Muscle layer of duodenum (tissue), 2 donors: ENCODE data around the gene CERS1.
"Not testable (repeated sequence)": the region's sequence is repeated elsewhere in the genome, so short reads cannot be mapped to it uniquely, and the experiment has no call there.

Experiments used
- H3K27ac ChIP-seq: one replicate; pipeline ENCODE4 v1.7.0; 2013; ENCODE audit warnings: mild to moderate bottlenecking, low read length
- H3K27me3 ChIP-seq: one replicate; pipeline ENCODE4 v1.7.0; 2013; ENCODE audit warnings: low read depth, mild to moderate bottlenecking, control low read depth, low read length
- H3K36me3 ChIP-seq, 2 donors: one replicate each; pipeline ENCODE4 v1.7.0; 2013; ENCODE audit warnings: low read length in 2 of 2, control low read depth in 1 of 2, mild to moderate bottlenecking in 1 of 2; ENCODE audit not compliant: insufficient read depth in 2 of 2, control insufficient read depth in 1 of 2
- H3K4me1 ChIP-seq, 2 donors: one replicate each; pipeline ENCODE4 v1.7.0; 2013; ENCODE audit warnings: low read length in 2 of 2, mild to moderate bottlenecking in 2 of 2, control low read depth in 1 of 2, moderate library complexity in 1 of 2; ENCODE audit not compliant: insufficient read depth in 2 of 2, control insufficient read depth in 1 of 2
- H3K4me3 ChIP-seq, 2 donors: one replicate each; pipeline ENCODE4 v1.7.0; 2013; ENCODE audit warnings: low read length in 2 of 2, low read depth in 1 of 2, mild to moderate bottlenecking in 1 of 2
- H3K9me3 ChIP-seq, 2 donors: one replicate each; pipeline ENCODE4 v1.7.0; 2013; ENCODE audit warnings: low read length in 2 of 2, control low read depth in 1 of 2, mild to moderate bottlenecking in 1 of 2; ENCODE audit not compliant: control insufficient read depth in 1 of 2
- donor health status: healthy.

CERS1 gene

GRCh38 chr19:18903156-18904037 is 7.4 kb upstream of the CERS1 start:
- no peak overlapping the region for H3K27ac ChIP-seq

GRCh38 chr19:18902519-18902918 is 6.6 kb upstream of the CERS1 start:
- H3K4me1 ChIP-seq, H3K27ac ChIP-seq, H3K9me3 ChIP-seq, H3K27me3 ChIP-seq, H3K4me3 ChIP-seq: not testable (repeated sequence)
- peaks cover 9 to 73% of the 10 kb centered on the region in 2 donors for H3K36me3 ChIP-seq

More at GRCh38 chr19:18903156-18904037, 7.4 kb upstream of the CERS1 start:
- no peaks in the 10 kb centered on the region for H3K4me1 ChIP-seq
- H3K36me3 ChIP-seq, result peaks cover 9 to 80% of the 10 kb centered on the region in 2 donors
- no peaks in the 10 kb centered on the region for H3K9me3 ChIP-seq
- H3K27me3 ChIP-seq, result no peaks in the 10 kb centered on the region
- no peak overlapping the region for H3K4me3 ChIP-seq

GRCh38 chr19:18901491-18901890 is 5.5 kb upstream of the CERS1 start:
- peaks cover 0 to 2% of the 10 kb centered on the region in 2 donors for H3K4me1 ChIP-seq
- no peak overlapping the region for H3K27ac ChIP-seq
- H3K27me3 ChIP-seq, result no peaks in the 10 kb centered on the region
- no peaks in the 10 kb centered on the region for H3K9me3 ChIP-seq
- no peak overlapping the region for H3K4me3 ChIP-seq
- peaks cover 9 to 63% of the 10 kb centered on the region in 2 donors for H3K36me3 ChIP-seq

- H3K27ac ChIP-seq, result no peak overlapping the region
- no peaks in the 10 kb centered on the region for H3K9me3 ChIP-seq
- peaks cover 4 to 57% of the 10 kb centered on the region in 2 donors for H3K36me3 ChIP-seq
- H3K4me3 ChIP-seq, result no peak overlapping the region
- no peaks in the 10 kb centered on the region for H3K27me3 ChIP-seq
- peaks cover 0 to 5% of the 10 kb centered on the region in 2 donors for H3K4me1 ChIP-seq
Observed at GRCh38 chr19:18900700-18901481, 4.9 kb upstream of the CERS1 start.

DNA sequence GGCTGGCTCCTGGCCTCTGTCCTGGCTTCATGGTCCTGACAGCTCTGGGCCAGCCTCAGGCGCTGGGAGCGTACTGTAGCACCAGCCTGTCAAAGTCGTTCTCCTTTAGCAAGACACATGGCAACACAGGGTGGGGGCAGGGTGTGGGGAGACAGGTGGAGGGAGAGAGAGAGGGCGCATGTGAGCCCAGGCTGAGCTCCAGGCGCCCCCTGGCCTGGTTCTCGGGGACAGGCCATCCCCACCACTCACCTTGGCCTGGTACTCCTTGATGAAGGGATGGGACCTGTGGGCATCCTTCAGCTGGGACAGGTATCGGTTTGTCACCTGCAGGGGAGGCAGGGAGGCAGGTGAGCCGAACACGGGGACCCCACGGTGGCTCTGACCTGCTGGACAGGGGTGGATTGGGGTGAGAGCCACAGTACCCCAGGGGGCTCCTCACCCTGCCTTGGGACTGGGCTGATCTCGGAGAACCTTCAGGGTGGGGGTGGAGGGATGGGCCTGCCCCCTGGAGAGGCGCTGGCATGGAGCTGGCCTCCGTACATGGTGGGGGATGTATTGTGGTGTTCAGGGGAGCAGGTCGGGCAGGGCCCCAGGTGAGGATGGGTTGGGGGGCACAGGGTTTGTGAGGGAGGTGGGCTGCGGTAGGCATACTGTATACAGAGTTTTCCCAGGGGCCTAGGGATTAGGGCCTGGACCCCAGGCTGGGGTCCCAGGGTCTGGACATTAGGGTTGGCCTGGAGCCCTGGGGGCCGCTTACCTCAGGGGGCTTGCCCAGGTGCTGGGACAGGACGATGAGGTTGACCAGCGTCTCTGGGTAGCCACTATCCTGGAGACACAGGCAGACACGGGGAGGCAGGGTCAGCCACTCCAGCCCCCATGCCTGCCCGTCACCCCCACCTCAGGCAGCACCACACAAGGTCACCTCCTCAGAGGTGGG is 3.9 kb upstream of the CERS1 start:
- H3K9me3 ChIP-seq, result no peaks in the 10 kb centered on the region
- H3K27ac ChIP-seq, result no peak overlapping the region
- peaks cover 4 to 47% of the 10 kb centered on the region in 2 donors for H3K36me3 ChIP-seq

GRCh38 chr19:18898607-18899408 is 2.9 kb upstream of the CERS1 start:
- H3K36me3 ChIP-seq, result peaks cover 4 to 39% of the 10 kb centered on the region in 2 donors
- H3K4me3 ChIP-seq, result no peak overlapping the region
- no peak overlapping the region for H3K27ac ChIP-seq
- H3K9me3 ChIP-seq, result no peaks in the 10 kb centered on the region
- H3K27me3 ChIP-seq, result peaks cover 9% of the 10 kb centered on the region
- H3K4me1 ChIP-seq, result peaks cover 0 to 24% of the 10 kb centered on the region in 2 donors

More for the DNA sequence above, 3.9 kb upstream of the CERS1 start:
- Histone ChIP-seq H3K4me3 (no peak overlapping the region), H3K27me3 (peaks cover 3% of the 10 kb centered on the region), H3K4me1 (peaks cover 0 to 13% of the 10 kb centered on the region in 2 donors)

DNA sequence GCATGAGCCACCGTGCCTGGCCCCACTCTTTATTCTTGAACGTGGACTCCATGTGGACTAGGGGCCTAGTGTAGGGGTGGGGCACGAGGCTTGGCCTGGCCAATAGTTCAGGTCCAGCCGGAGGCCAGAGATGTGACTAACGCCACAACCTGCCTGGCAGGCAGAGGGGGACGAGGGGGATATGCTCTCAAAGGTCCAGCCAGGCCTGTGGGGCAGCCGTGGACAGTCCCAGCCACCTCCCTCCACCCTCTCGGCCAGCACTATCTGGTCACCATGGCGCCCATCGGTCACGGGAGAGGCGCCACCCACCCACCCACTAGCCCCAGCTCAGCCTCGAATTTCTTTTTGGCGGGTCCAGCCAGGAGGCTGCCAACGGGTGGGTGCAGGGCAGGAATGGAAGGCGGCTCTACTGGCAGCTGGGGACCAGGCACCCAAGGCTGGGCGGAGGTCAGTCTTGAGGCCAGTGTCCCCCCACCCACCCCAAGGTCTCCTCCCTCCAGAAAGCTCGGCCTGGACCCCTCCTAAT is 2.2 kb upstream of the CERS1 start:
- no peak overlapping the region for H3K27ac ChIP-seq
- peaks cover 4 to 33% of the 10 kb centered on the region in 2 donors for H3K36me3 ChIP-seq
- H3K9me3 ChIP-seq, result no peaks in the 10 kb centered on the region
- peaks cover 9% of the 10 kb centered on the region for H3K27me3 ChIP-seq
- H3K4me1 ChIP-seq, result peaks cover 0 to 28% of the 10 kb centered on the region in 2 donors
- no peak overlapping the region for H3K4me3 ChIP-seq

DNA sequence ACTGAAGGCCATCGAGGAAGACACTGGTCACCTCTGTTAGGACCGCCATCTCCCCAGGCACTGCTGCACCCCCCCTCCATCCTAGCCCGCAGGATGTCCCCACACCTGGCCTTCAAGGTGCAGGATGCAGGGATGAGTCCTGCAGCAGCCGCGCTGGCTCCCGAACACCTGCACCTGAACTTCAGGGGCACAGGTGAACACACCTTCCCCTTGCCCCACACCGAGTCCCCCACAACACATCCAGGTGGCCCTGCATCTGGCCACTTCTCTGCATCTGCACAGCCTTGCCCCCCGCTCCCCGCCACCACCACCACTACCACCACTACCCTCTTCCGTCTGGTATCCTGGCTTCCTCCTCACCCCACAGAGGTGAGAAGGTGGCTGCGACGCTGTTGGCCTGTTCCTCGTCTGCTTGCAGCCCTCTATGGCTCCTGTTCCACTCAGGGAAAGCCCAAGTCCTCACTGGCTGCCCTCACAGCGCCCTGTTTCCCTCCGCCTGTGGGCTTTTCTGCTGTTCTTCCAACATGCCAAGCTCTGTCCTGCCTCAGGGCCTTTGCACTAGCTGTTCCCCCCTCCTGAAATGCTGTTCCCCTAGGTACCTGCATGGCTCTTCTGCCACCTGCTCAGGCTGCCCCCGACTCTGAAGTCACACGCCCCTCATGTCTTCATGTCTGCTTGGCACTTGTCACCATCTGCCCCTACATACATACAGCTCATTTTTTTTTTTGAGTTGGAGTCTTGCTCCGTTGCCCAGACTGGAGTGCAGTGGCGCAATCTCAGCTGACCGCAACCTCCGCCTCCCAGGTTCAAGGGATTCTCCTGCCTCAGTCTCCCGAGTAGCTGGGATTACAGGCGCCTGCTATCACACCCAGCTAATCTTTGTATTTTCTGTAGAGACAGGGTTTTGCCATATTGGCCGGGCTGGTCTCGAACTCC is 1.4 kb upstream of the CERS1 start:
- no peak overlapping the region for H3K27ac ChIP-seq
- no peak overlapping the region for H3K4me3 ChIP-seq
- peaks cover 9% of the 10 kb centered on the region for H3K27me3 ChIP-seq
- no peaks in the 10 kb centered on the region for H3K9me3 ChIP-seq
- peaks cover 0 to 28% of the 10 kb centered on the region in 2 donors for H3K4me1 ChIP-seq
- peaks cover 4 to 28% of the 10 kb centered on the region in 2 donors for H3K36me3 ChIP-seq

DNA sequence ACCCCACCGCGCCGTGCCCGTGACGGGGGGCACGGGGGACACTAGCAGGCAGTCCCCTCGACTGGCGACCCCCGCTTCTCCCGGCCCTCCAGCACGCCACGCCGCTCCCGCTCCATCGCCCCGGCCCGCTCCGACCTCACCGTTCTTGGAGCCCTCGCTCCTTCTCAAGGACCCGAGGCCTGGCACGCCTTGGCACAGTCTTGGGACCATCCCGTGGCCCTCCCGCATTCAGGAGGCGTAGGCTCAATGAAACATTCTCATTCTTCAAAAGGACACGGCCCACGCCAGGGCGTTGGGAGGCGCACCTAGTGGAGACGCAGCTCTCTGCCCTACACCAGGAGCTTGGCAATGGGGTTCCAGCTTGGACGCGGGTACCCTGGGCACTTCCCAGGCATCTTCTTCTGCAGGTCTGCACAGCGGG is 473 bp upstream of the CERS1 start:
- Histone ChIP-seq H3K36me3 (peaks cover 4 to 27% of the 10 kb centered on the region in 2 donors), H3K27me3 (peaks cover 9% of the 10 kb centered on the region), H3K4me1 (peaks cover 0 to 28% of the 10 kb centered on the region in 2 donors), H3K9me3 (no peaks in the 10 kb centered on the region), H3K4me3 (peak overlapping the region in 1 of 2 donors; percentile 44), H3K27ac (no peak overlapping the region)
